ENCODE data around the gene RYR2. TPM values are rescaled to one million over a fixed set of nuclear protein-coding genes. Genes with fewer than 3 reads are reported as not detected.

Gene RYR2
- total RNA-seq, 3 donors from 2014 or later: 0.16 to 0.59 (median 0.33) TPM

DNA sequence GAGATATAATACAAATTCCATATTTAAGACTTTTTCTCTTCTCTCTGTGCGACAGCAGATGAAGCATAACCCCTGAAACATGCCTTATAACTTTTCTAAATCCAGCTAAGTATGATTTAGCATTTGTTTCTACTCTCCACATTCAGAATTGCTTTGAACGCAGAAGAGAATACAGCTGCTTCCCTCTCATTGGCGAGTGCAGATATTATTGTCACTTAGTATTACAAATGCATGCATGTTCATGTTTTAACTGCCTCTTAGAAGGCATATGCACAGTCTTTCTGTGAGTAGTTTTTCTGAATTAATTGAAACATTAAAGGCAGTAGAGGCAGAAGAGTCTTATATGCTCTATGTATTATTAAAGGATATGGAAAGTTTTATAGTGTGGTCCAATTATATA is 631.6 kb downstream of the RYR2 start:
- Histone ChIP-seq H3K27me3 (no peaks in the 10 kb centered on the region), H3K4me1 (no peaks in the 10 kb centered on the region), H3K4me3 (no peak overlapping the region), H3K27ac (no peak overlapping the region), H3K9me3 (no peaks in the 10 kb centered on the region), H3K36me3 (no peaks in the 10 kb centered on the region)
- no peak for TF ChIP-seq CTCF (IDR thresholded peaks at IDR 0.05)
- no peak for TF ChIP-seq POLR2AphosphoS5 (IDR thresholded peaks at IDR 0.05)
- no peak for TF ChIP-seq POLR2A (IDR thresholded peaks at IDR 0.05)
- intact Hi-C loops (cut with DNase I; ENCODE audit: low total_unique reads): no loop called here
- DNase-seq (ENCODE audit: low spot score in 2 of 2): no peak

GRCh38 chr1:237677979-237678378 is 636.0 kb downstream of the RYR2 start:
- H3K4me1 ChIP-seq: no peaks in the 10 kb centered on the region
- H3K36me3 ChIP-seq: no peaks in the 10 kb centered on the region
- H3K27ac ChIP-seq: no peak overlapping the region
- no peak overlapping the region for H3K4me3 ChIP-seq
- peaks cover 0 to 3% of the 10 kb centered on the region in 2 donors for H3K27me3 ChIP-seq
- H3K9me3 ChIP-seq: no peaks in the 10 kb centered on the region
- TF ChIP-seq CTCF (IDR thresholded peaks at IDR 0.05) (no peak), POLR2AphosphoS5 (IDR thresholded peaks at IDR 0.05) (no peak), POLR2A (IDR thresholded peaks at IDR 0.05) (no peak)
- no peak for DNase-seq (ENCODE audit: low spot score in 2 of 2)
- intact Hi-C loops (cut with DNase I; ENCODE audit: low total_unique reads): no loop called here

GRCh38 chr1:237679687-237680086 is 637.7 kb downstream of the RYR2 start:
- H3K27ac ChIP-seq: no peak overlapping the region
- TF ChIP-seq POLR2A (IDR thresholded peaks at IDR 0.05) (no peak), POLR2AphosphoS5 (IDR thresholded peaks at IDR 0.05) (no peak), CTCF (IDR thresholded peaks at IDR 0.05) (no peak)
- no peak for DNase-seq (ENCODE audit: low spot score in 2 of 2)
- H3K4me3 ChIP-seq: no peak overlapping the region
- H3K9me3 ChIP-seq: no peaks in the 10 kb centered on the region
- H3K36me3 ChIP-seq: no peaks in the 10 kb centered on the region
- H3K27me3 ChIP-seq: peaks cover 0 to 3% of the 10 kb centered on the region in 2 donors
- intact Hi-C loops (cut with DNase I; ENCODE audit: low total_unique reads): no loop called here
- no peaks in the 10 kb centered on the region for H3K4me1 ChIP-seq

DNA sequence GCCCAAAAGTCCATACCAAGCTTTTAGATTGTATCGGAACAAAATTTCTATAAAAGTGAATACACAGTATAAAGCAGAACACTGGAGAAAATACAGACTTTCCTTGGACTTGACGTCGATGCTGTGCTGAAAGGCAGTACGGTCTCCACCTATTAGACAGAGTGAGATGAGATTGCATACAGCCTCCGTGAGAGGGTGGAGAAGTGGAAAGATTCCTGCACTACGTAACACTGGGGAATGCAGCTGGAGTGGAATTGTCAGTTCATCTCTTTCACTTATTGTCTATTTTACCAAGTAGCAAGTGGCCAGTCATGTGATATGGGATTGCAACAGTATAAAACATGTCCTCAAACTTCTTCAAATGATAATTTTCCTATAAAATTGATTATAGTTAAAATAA is 639.2 kb downstream of the RYR2 start:
- Histone ChIP-seq H3K27ac (no peak overlapping the region), H3K36me3 (no peaks in the 10 kb centered on the region), H3K9me3 (no peaks in the 10 kb centered on the region), H3K4me1 (no peaks in the 10 kb centered on the region), H3K27me3 (peaks cover 0 to 3% of the 10 kb centered on the region in 2 donors), H3K4me3 (no peak overlapping the region)
- intact Hi-C loops (cut with DNase I; ENCODE audit: low total_unique reads): no loop called here
- DNase-seq (ENCODE audit: low spot score in 2 of 2): no peak
- TF ChIP-seq POLR2A (IDR thresholded peaks at IDR 0.05) (no peak), CTCF (IDR thresholded peaks at IDR 0.05) (no peak), POLR2AphosphoS5 (IDR thresholded peaks at IDR 0.05) (no peak)

DNA sequence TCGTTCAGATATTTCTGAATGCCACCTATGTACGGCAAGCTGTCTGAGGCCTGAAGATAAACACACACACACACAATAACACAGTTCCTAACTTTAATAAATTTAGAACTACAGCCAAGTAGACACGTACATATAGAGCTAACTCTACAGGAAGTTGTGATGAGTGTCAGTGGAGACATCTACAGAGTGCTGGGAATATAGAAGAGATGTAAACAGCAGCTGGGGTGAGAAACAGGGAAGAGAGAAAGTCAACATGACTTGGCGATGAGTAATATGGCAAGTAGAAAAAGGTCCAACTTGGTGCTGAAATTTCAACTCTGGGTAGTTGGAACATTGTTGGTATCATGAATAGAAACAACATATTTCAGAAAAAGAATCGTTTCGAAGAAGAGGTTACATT is 642.3 kb downstream of the RYR2 start:
- no peaks in the 10 kb centered on the region for H3K36me3 ChIP-seq
- H3K9me3 ChIP-seq: no peaks in the 10 kb centered on the region
- no peaks in the 10 kb centered on the region for H3K4me1 ChIP-seq
- TF ChIP-seq POLR2A (IDR thresholded peaks at IDR 0.05) (no peak), CTCF (IDR thresholded peaks at IDR 0.05) (no peak), POLR2AphosphoS5 (IDR thresholded peaks at IDR 0.05) (no peak)
- H3K27ac ChIP-seq: no peak overlapping the region
- H3K4me3 ChIP-seq: no peak overlapping the region
- DNase-seq (ENCODE audit: low spot score in 2 of 2): no peak
- peaks cover 0 to under 1% of the 10 kb centered on the region in 2 donors for H3K27me3 ChIP-seq
- intact Hi-C loops (cut with DNase I; ENCODE audit: low total_unique reads): no loop called here

All from breast epithelium (tissue), 4 donors.